GM12874 (cell line): Measurements from ENCODE around the gene ZNF750.

Source experiments
- TF ChIP-seq, protein P1 (sequence below): IDR thresholded peaks from 2 replicates; pipeline ENCODE4 v1.5.1; 2011; ENCODE audit warnings: low read depth, mild to moderate bottlenecking, control low read depth, low read length, moderate library complexity; ENCODE audit not compliant: insufficient read depth

Gene ZNF750

DNA sequence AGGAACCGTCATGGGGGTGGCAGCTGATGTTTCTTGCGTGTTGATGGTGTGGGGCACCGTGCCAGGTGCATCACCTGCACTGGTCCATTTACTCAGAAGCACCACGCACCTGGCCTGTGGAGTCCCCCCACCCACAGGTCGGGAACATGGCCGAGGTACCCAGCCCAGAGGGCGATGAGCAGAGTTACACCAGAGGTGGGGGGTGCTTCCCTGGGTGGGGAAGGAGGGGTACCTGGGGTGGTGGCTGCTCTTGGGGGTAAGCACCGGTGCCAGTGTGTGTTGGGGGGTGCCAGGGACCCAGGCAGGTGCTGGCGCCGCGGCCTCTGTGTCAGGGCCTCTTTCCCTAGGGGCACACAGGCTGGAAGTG is 5.0 kb upstream of the ZNF750 start:
- TF ChIP-seq, protein P1, sequence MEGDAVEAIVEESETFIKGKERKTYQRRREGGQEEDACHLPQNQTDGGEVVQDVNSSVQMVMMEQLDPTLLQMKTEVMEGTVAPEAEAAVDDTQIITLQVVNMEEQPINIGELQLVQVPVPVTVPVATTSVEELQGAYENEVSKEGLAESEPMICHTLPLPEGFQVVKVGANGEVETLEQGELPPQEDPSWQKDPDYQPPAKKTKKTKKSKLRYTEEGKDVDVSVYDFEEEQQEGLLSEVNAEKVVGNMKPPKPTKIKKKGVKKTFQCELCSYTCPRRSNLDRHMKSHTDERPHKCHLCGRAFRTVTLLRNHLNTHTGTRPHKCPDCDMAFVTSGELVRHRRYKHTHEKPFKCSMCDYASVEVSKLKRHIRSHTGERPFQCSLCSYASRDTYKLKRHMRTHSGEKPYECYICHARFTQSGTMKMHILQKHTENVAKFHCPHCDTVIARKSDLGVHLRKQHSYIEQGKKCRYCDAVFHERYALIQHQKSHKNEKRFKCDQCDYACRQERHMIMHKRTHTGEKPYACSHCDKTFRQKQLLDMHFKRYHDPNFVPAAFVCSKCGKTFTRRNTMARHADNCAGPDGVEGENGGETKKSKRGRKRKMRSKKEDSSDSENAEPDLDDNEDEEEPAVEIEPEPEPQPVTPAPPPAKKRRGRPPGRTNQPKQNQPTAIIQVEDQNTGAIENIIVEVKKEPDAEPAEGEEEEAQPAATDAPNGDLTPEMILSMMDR, result no peak

DNA sequence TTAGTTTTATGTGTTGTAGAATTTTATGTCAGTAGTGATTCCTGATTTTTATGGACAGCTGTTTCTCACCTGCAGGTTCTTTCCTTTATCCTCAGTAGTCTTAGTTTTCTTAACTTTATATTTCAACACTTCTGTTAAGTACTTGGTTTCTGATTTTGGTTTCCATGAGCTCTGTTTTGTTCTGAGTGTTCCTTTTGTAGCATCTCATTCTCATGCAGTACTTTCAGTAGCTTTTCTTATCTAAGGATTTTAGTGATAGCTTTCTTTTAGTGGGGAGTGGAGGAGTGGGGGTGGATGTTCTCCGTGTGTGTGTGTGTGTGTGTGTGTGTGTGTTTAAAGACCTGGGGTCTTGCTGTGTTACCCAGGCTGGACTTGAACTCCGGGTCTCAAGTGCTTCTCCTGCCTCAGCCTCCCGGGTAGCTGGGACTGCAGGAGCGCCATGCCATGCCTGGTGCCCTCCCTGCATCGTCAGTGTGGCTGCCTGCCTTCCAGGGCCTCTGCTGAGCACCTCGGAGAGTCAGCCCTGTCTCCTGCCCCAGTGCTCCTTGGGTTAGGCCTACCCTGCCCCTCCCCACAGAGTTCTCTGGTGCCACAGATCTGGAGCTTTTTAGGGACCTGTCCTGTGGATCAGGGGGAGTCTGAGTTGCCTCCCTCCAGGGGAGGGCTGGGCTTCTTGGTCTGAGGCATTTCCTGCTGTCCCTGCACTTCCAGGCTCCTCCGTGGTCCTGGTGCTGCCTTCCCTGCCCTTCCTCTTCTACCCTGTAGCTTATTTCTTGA is 4.3 kb upstream of the ZNF750 start:
- TF ChIP-seq, protein P1, result no peak

DNA sequence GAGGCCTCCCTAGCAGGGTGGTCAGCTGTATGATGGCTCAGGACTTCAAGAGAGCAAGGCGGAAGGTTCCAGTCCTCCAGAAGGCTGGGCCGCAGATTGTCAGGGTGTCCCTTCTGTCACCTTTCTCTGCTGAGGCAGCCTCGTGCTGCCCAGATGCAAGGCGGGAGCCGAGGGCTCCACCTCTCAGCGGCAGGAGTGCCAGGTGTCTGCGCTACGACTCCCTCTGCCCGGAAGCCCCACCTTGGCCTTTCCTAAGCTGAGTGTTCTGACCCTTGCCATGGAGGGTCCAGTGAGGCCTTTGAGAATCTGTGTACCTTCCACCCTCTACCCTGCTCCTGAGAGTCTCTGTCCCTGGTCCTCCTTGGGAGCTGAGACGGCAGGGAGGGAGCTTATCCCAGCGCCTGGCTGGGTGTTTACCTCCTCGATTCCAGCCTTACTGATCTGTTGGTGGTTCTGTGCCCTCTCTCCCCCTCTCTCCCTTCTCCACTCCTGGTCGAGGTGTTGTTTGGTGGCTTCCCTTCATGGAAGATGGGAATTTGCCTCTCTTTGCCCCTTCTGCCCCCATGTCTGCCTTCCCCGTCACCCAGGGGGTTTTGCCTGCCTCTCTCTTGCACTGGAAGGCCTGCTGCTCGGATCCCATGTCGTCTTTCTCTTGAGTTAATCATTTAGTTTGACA is 2.2 kb upstream of the ZNF750 start:
- TF ChIP-seq, protein P1, result no peak

DNA sequence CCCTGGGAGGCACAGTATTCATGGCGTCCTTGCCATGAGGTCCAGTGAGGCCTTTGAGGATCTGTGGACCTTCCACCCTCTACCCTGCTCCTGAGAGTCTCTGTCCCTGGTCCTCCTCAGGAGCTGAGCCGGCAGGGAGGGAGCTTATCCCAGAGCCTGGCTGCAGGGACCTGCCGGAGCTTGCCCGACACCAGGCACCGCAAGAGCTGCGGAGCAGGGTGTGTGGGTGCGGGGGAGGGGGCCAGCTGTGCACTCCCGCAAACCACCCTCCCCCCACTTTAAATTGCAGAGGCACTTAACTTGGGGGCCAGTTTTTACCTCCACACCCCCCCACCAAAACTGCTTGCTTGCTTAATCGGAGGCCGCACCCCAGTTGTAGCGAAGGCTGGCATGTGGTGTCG is 609 bp upstream of the ZNF750 start:
- TF ChIP-seq, protein P1, result no peak

DNA sequence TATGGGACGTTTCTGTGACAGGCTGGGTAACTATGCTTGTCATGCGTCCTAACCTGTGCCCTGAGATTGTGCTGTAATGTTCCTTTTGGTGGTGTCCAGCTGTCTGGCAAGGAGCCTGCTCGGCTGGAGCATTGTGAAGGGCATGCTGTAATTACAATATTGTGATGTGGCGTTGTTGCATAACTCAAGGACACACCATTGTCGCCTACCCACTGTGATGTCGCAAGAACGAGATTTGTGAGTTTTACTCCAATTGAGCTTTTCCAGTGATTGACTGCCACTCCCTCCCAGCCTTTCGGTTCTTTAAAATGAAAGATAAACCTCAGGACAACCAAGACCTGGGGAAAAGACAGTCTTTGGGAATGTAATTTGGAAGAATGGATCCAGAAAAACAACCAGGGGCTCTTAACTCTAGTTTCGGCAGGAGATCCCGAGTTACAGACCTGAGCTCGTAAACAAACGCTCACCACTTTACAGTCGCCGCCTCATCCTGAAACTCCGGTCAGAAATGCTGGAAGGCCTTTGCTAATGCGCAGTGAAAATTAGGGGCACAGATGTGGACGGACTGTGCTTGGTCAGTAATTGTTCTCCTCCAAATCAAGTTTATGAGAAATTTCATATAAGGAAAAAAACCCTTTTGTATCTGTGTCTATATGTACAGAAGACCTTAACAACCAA is 1.3 kb downstream of the ZNF750 start:
- TF ChIP-seq, protein P1, result no peak

DNA sequence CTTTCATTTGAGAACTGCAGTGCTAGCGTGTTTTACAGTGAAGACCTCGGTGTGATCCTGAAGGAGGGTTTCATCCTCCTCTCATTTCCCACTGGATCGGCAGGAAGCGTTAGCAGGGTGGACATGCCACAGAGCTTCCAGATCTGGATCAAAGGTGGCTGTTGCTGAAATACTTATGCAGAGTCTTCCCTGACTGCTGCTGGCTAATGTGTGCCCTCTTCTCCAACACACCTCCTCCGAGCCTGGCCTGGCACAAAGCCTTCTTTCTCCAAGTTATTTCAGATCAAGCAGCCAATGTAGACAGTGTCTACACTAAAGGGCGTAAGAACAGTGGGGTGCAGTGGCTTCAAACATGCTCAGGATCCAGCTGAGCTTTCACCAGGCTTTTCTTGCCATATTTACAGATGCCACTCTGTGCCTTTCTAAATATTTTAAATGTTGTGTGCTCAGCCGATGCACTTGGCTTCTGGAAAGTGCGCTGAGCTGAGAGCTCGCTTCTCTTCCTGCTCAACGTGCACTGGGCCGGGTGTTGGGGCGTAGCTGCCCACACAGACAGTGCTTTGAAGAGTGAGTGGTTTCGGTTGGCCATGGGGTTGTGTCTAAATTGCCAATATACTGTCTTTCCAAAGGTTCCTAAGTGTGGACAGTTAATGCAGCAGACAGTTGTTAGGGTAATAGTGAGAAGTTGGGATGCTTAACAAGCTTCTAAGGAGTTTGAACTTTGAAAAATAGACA is 2.1 kb downstream of the ZNF750 start:
- TF ChIP-seq, protein P1, result no peak
